HG03066 (cell line): ENCODE data around the gene DPPA5.
A peak's percentile ranks its signal among the peaks of the same experiment; 100 is the strongest.
"Not testable (repeated sequence)": the region's sequence is repeated elsewhere in the genome, so short reads cannot be mapped to it uniquely, and the experiment has no call there.

Source experiments
- ATAC-seq: cut with Tn5 transposase; IDR thresholded peaks from one replicate; pipeline ENCODE4 v1.9.1; 2021; ENCODE audit warnings: low read depth; ENCODE audit not compliant: unreplicated experiment

Gene DPPA5

DNA sequence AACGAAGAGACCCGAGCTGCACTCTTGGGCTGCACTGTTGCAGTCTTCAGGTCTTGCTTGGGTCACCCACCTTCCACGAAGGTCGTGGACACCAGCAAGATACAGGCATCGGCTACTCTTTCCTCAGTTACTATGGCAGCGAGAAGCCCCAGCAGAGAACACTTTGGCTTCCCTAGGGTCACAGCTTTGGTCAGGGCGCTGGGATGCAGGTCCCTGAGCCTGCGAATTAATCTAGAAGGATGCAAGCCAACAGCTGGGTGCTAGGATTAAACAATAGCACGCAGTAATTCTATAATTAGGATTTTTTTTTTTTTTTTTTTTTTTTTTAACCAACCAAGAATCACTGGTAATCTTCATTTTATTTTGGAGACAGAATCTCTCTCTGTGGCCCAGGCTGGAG lies 10.5 kb upstream of the DPPA5 start:
- ATAC-seq: no peak

DNA sequence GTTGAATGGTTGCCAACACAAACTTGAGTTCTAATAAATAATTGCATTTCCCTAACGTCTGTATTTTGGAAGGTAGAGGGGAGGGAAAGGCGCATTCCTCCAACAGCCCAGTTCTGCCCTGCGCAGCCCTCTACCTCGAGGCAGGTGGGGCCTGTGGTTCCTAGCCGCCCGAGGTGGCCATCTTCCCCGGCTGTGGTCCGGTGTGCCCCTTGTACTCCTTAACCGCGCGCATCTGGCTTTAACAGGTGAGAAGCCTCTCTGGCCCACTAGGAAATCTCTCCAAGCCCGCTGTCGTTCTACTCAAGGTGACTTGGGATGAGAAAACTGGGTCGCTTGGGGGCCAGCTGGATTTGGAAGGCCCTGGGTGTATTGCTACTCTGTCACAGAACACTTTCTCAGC lies 10.0 kb upstream of the DPPA5 start:
- ATAC-seq: no peak

DNA sequence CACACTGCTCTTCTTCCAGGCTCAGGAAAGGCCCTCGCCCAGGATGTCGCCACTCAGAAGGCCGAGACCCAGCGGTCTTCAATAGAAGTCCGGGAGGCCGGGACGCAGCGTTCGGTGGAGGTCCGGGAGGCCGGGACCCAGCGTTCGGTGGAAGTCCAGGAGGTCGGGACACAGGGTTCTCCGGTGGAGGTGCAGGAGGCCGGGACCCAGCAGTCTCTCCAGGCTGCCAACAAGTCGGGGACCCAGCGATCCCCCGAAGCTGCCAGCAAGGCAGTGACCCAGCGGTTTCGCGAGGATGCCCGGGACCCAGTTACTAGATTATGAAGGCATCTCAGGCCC lies 9.4 kb upstream of the DPPA5 start:
- ATAC-seq: no peak

DNA sequence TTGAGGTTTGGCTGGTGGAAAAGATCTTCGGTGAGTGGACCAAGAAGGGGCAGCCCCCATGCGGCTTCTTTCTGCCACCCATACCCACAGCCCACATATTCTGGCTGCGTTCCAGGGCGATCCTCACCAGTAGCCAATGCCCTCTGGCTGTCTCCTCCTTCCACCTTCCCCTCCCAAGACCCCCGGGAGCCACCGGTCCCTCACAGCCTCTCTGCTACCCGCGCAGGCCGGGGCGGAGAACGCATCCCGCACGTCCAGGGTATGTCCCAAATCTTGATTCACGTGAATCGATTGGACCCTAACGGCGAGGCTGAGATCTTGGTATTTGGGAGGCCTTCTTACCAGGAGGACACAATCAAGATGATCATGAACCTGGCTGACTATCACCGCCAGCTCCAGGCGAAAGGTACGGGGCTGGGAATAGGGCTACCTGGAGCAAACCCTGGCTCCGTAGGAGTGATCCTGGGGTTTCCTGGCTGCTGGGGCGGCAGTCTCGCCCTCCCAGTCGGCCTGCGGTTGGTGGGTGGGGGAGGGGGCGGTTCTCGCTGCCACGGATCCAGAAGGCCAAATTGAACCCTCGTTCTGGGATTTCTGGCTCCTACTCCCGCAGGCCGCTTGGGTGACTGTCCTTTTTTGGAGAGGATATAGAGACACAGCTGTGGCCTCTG lies 8.9 kb upstream of the DPPA5 start:
- no peak for ATAC-seq

DNA sequence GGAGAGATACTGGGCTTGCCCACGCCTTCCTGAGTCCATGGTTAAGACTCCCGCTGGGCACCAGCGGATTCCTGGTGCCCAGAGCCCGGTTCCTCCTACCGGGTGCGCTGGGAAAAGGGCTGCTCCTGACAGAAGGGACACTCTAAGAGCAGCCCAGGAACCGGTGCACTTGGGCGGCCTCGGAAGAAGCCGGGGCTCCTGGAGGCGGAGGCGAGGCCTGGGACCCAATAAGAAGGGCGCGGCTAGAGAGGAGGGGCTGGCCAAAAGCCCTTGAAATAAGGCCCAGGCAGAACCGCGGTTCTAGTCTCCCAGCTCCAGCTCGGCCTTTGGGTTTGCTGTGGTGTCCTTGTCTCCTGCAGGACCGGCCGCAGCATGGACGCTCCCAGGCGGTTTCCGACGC lies 8.3 kb upstream of the DPPA5 start, which contains the start of gene KHDC3L:
Gene KHDC3L, plus strand, starts transcription at position 301 of the 400 bp plus-strand sequence. Its CDS starts 72 bp downstream, at position 373.
- no peak for ATAC-seq

DNA sequence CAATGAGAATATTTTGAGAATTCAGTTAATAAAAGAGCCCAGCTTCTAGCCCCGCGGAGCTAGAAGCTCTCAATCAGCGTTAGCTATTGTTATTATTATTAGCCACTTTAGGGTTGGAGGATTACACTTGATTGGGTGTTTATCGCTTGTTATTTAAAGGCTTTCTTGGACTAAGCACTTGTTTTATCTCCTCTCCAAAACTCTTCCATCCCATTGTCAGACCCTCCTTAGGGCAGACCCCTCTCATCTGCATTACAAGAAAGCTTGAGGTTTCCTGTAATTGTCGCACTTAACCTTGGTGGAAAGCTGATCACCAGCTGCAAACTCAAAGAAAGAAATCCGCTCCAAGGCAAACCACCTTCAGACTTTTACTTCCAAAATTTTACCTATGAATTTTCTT lies 4.8 kb downstream of the DPPA5 start:
- ATAC-seq: no peak

DNA sequence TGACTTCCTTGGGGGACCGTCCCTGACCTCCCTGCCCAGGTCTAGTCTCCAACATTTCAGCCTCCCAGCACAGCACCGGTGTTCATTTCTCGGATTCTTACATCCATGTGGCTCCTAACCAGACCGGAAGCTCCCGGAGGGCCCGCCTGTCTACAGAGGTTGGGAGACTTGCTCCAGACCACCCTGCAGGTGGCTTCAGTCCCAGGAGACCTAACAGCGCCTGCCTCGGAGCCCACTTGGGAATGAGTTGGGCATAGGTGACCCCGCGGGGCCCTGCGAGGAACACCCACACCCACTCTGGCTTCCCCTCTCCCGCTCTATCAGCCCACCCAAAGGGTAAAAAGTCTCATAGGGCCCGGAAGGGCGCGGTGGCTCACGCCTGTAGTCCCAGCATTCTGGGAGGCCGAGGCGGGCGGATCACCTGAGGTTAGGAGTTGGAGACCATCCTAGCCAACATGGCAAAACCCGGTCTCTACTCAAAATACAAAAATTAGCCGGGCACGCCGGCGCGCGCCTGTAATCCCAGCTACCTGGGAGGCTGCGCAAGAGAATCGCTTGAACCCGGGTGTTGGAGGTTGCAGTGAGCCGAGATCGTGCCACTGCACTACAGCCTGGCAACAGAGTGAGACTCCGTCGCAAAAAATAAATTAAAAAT lies 5.4 kb downstream of the DPPA5 start:
- no peak for ATAC-seq

DNA sequence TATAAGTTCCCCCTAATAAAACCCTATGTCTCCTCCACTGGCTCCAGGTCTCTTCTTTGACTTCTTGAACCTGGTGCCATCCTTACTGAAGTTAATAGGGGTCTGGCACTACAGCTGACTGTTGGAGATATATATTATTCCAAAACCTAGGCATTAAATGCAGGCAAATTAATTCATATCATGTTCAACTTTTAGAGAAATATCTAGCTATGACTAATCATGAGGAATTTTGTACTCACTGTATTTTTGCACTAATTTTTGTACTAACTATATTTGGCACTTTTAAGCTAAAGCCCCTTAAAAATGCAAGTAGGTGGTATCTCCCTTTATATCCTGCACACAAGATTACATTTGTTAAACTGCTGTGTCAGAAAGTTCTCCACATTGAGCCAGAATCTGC lies 10.9 kb downstream of the DPPA5 start:
- no peak for ATAC-seq

DNA sequence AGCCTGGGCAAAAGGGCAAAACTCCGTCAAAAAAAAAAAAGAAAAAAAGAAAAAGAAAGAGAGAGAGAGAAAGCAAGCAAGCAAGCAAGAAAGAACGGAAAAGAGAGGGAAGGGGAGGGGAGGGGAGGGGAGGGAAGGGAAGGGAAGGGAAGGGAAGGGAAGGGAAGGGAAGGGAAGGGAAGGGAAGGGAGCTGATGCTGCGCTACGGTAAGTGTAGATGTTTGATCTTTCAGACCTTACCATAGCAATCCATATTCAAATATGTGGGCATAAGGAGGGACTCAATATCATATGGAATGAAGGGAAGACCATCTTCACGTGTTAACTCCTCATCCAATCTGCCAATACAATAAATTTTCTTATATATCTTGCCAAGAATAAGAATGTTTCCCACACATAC lies 11.9 kb downstream of the DPPA5 start:
- ATAC-seq: no peak

DNA sequence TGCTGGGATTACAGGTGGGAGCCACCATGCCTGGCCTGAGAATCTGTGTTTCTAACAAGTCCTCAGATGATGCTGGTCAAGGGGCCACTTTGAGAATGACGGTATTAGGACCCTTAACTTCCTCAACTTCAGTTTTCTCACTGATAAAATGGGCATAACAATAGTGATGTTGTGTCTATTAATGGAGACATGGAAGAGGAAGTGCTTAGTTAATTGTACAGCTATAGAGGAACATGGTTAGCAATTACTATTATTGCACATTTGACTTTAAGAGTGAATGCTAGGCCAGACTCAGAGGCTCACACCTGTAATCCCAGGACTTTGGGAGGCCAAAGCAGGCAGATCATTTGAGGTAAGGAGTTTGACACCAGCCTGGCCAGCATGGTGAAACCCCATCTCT lies 12.7 kb downstream of the DPPA5 start:
- no peak for ATAC-seq

DNA sequence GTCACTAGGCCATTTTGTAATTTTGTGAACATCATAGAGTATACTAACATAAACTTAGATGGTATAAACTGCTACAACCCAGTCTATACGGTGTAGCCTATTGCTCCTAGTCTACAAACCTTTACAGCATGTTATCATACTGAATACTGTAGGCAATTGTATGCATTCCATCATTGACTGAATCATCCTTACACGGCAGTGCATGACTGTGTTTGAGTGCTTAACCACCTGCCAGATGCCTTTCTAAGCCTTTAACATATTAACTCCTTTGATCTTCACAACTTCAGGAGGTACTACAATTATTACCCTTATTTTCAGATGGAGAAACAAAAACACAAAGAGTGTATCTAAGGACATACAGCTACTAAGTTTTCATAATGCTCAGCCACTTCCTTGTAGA lies 14.0 kb downstream of the DPPA5 start:
- no peak for ATAC-seq

DNA sequence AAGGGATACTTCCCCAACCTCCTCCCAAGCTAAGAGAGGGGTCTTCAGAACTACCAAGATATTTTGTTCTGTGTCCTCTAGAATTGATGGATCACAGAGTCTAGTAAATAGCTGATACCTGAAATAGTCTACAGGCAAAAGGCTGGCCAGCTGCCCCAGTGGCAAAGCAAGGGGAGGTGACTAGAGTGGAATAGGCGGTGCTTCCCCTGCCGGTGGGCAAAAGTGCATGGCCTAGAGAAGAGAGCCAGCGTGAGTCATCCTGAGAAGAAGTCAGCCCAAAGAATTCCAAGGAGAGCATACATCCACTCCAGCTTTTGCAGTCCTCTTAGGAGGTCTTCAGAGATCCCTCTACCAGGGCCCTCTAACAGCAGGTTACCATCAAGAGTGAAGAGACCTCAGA lies 14.7 kb downstream of the DPPA5 start:
- ATAC-seq: no peak

DNA sequence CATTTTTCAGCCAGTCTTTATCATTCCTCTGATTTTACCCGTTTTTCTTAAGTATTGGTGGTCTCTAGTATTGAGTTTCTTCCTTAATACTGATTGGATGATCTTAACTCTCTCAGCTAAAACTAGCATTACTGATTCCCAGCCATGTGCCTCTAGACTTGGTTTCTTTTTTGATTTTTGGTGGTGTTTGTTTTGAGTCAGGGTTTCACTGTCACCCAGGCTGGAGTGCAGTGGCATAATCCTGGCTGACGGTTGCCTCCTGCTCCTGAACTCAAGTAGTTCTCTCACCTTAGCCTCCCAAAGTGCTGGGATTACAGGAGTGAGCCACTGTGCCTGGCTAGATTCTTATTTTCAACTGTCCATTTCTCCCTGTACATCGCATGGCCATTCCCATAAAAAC lies 24.9 kb downstream of the DPPA5 start:
- ATAC-seq: no peak

DNA sequence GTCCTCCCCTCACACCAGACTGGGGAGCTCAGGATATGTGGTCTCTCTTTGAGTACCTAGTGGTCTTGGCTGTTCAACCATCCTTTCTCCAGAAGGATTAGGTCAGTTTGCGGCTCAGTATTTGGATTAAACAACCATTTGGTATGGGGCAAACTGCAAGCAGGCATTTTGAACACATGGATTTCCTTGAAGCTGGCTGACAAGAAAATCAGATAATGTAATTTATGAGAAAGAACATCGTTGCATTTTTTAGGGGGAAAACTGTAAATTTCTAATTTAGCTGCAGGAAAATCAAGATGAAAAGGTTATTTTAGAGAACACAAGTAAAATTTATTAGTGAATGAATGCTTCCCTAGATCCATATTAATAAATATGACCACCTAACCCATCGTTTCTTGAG lies 25.3 kb downstream of the DPPA5 start:
- no peak for ATAC-seq

DNA sequence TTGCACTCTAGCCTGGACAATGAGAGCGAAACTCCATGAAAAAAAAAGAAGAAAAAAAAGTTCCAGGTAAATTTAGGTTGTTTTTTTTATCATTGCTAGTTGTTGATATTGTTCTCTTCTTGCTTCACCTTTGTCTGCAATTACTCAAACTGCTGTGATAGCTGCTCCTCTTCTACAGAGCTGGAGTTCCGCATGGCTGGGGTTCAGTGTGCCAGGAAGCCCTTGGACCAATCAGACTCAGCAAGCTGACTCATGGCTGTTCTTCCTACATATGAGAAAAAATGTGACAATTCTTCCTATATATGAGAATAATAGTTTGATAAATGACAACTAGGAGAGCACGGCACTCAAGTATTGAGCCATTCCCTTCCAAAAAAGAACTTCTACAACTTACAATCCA lies 28.4 kb downstream of the DPPA5 start:
- ATAC-seq: no peak

DNA sequence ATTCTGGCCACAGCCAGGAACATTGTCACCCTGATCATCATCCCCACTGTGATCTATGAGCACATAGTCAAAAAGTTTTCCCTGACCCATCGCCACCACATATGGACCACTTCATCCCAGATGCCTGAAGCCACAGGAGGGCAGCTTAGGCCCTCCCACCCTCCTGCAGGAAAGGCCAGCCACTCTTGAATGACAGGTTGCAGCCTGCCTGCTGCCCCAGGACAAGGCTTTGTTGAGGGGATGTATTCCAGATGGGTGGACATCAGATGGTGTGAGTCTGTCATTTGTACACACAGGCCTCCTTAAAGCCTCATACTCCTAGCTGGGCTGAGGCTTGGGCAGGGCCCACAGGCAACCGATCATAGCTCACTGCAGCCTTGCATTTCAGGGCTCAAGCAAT lies 30.8 kb downstream of the DPPA5 start:
- ATAC-seq: no peak

DNA sequence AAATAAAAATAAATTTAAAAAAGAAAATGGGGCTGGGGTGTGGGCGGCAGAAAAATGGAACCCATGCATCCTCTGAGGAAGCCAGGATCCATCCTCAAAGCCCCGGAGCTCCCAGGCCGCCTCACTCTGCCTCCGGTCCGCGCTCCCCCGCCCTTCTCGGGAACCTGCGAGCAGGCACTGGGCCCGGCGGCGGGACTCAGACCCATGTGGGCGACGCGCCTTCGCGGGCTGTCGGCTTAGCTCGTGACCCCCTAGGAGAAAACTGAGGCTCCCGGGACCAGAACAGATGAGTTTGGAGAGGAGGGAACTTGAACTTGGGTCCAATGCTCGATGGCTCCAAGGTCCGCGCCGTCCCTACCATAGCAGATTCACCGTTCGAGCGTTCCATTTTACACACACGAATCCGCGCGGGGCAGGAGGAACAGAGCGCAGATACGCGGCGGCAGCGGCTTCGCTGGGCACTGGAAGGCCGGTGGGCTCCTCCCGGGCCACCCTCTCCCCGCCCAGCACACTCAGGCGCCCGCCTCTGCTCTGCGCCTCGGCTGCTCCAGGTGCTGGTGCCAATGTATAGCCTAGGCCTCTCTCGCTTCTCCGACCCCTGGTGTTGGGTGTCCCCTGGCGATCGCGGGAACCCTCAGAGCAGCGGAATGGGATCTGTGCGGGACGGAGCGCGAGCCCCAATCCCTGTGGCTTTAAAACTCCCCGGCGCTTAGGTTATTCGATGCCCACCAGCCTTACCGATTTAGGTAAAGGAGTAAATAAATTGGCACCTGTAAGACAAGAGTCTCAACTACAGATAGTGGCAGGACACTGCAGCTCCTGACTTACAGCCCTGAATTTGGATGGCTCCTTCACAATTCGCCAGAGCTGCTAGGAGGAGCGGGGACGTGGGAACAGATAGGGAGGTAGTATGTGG lies 39.2 kb downstream of the DPPA5 start:
- ATAC-seq: no peak

DNA sequence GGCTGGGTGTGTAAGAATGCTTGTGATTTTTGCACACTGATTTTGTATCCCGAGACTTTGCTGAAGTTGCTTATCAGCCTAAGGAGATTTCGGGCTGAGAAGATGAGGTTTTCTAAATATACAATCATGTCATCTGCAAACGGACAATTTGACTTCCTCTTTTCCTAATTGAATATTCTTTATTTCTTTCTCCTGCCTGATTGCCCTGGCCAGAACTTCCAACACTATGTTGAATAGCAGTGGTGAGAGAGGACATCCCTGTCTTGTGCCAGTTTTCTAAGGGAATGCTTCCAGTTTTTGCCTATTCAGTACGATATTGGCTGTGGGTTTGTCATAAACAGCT lies 43.6 kb downstream of the DPPA5 start:
- ATAC-seq: not testable (repeated sequence)

DNA sequence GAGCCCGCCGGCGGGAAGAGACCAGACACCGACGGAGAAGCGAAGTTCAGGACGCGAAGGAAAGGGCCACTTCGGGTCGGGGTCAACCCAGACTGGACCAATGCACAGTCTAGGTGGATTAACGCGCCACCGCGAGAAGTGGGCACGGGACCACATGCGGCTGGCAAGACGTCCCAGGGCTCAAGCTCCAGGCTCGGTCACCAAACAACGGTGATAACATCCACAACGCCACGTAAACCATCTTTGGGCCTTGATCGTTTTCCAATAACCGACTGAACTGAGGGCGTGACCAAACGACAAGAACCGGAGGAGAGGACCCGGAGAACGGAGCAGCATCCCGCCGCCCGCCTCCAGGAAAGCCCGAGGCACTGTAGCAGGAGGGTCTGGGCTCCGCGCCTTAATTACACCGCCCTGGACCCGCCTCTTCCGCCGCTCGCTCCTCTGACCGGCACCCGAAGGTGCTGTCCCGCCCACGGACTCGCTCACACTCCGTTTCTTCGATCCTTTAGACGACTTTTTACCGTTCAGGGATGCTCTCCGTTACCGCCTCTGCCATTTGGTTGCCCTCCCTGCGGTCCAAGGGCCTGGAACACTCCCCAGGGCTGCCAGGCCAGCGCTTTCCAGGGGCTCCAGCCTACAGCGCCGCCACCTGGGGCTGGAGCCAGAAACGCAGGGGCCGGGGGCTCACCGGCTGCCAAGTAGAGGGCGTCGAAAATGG lies 44.1 kb downstream of the DPPA5 start:
- ATAC-seq: peak; percentile 97

DNA sequence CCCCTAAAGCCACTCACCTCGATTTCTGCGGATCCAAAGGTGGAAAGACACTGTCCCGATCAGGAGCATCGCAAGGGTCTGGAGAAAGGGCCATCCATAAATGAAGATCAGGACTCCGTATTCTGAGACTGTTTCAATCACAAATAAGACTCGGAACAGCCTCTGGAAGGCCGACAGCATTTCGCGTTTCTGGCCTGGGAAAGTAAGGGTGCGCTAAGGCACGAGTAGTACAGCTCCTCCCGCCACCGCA lies 44.6 kb downstream of the DPPA5 start:
- ATAC-seq: peak; percentile 37
